ENCODE measurements around the gene MED4. TPM values are rescaled to one million over a fixed set of nuclear protein-coding genes. Genes with fewer than 3 reads are reported as not detected.
A peak's percentile ranks its signal among the peaks of the same experiment; 100 is the strongest.

MED4 gene
- polyA plus RNA-seq, 1 donor: 55.6 TPM

DNA sequence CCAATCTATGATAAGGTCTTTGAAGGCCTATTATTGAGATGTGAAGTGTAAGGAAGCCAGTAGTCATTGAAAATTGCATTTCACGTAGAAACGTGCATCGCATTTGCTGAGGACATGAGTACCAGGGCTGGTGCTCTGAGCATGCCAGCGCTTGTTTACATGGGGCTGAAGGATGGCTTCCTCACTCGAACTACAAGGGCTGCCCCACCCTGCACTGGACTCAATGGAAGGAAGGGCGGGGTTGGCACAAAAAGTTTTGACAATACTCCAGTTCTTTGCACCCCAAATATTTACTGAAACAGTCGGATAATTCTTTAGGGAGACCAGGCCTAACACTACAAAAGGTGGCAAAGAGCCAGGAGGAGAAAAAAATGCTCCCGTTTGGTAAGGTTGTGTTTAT lies 28.9 kb upstream of the MED4 start:
- Histone ChIP-seq H3K27me3 (ENCODE audit: control insufficient read depth, insufficient read depth, low read length) (no peaks in the 10 kb centered on the region), H3K4me3 (ENCODE audit: low read length) (no peak overlapping the region), H3K9me3 (ENCODE audit: control insufficient read depth, low read depth, low read length) (no peaks in the 10 kb centered on the region), H3K27ac (ENCODE audit: low read length) (no peak overlapping the region), H3K36me3 (ENCODE audit: control insufficient read depth, insufficient read depth, low read length) (no peaks in the 10 kb centered on the region), H3K4me1 (ENCODE audit: control insufficient read depth, insufficient read depth, low read length) (peaks cover 10% of the 10 kb centered on the region)
- DNase-seq: no peak
- WGBS (ENCODE audit: insufficient coverage, low lambda C conversion rate): no CpG with 5 or more reads among the region's 8 CpGs

DNA sequence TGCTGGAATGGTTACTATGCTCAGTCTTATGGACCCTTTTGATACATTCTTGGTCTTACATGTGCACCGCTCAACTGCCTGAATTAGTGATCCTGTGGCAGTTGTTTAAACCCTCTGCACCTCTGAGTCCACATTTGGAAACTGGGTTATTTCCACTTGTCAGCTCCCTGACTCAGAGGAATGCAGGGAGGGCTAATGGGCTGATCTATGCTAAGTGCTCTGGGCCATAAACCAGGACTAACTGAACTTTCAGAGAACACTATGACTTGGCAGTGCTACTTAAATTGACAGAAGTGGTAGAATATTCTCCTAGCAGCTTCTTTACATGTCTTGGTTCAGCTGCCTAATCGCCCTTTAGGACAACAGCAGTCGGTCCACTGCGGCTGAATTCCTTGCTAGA lies 26.8 kb upstream of the MED4 start:
- WGBS (ENCODE audit: insufficient coverage, low lambda C conversion rate): no CpG with 5 or more reads among the region's 4 CpGs
- H3K36me3 ChIP-seq (ENCODE audit: control insufficient read depth, insufficient read depth, low read length): no peaks in the 10 kb centered on the region
- H3K9me3 ChIP-seq (ENCODE audit: control insufficient read depth, low read depth, low read length): no peaks in the 10 kb centered on the region
- H3K4me1 ChIP-seq (ENCODE audit: control insufficient read depth, insufficient read depth, low read length): no peaks in the 10 kb centered on the region
- no peak overlapping the region for H3K27ac ChIP-seq (ENCODE audit: low read length)
- H3K4me3 ChIP-seq (ENCODE audit: low read length): no peak overlapping the region
- no peak for DNase-seq
- no peaks in the 10 kb centered on the region for H3K27me3 ChIP-seq (ENCODE audit: control insufficient read depth, insufficient read depth, low read length)

DNA sequence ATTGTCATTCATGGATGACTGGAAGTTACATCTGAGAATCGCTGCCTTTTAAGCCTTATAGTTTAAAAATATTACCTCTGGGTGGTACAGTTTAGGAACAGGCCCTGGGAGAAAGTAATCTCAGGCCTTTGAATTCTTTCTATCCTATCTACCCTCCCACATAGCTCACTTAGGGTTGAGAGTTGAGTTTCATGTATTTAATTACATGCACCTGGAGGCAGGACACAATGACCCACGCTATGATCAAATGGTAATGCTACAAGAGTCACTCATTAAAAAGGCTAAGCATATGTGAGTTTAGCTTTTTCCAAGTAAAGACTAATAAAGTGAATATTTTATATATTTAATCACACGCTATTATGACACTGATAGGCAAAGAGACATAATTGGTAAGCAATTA lies 25.3 kb upstream of the MED4 start:
- no peak overlapping the region for H3K4me3 ChIP-seq (ENCODE audit: low read length)
- H3K9me3 ChIP-seq (ENCODE audit: control insufficient read depth, low read depth, low read length): no peaks in the 10 kb centered on the region
- H3K4me1 ChIP-seq (ENCODE audit: control insufficient read depth, insufficient read depth, low read length): no peaks in the 10 kb centered on the region
- WGBS (ENCODE audit: insufficient coverage, low lambda C conversion rate): 60% methylated on average over 1 of the region's 3 CpGs
- no peaks in the 10 kb centered on the region for H3K36me3 ChIP-seq (ENCODE audit: control insufficient read depth, insufficient read depth, low read length)
- H3K27me3 ChIP-seq (ENCODE audit: control insufficient read depth, insufficient read depth, low read length): no peaks in the 10 kb centered on the region
- DNase-seq: no peak
- no peak overlapping the region for H3K27ac ChIP-seq (ENCODE audit: low read length)

GRCh38 chr13:48118030-48118429 lies 23.1 kb upstream of the MED4 start:
- H3K4me1 ChIP-seq (ENCODE audit: control insufficient read depth, insufficient read depth, low read length): no peaks in the 10 kb centered on the region
- no peak for DNase-seq
- H3K27me3 ChIP-seq (ENCODE audit: control insufficient read depth, insufficient read depth, low read length): no peaks in the 10 kb centered on the region
- WGBS (ENCODE audit: insufficient coverage, low lambda C conversion rate): no CpG with 5 or more reads among the region's 5 CpGs
- H3K36me3 ChIP-seq (ENCODE audit: control insufficient read depth, insufficient read depth, low read length): no peaks in the 10 kb centered on the region
- no peaks in the 10 kb centered on the region for H3K9me3 ChIP-seq (ENCODE audit: control insufficient read depth, low read depth, low read length)
- H3K4me3 ChIP-seq (ENCODE audit: low read length): no peak overlapping the region
- H3K27ac ChIP-seq (ENCODE audit: low read length): no peak overlapping the region

DNA sequence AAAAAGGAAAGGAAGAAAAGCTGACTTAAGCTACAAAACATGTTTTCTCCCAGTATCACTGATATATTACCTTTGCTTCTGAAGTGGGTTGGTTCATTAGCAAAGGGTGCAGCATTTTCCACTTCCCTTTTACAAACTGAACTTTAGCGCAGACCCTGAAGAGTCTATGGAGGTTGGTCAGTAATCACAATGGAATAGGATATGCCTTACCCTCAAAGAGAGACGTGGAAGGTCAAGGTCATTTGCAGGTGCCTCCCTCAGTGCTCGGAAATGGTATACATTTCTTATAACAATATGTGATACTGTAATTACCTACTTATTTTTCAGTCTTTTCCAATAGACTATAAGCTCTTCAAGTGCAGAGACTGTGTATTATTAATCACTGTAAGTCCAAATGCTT lies 21.9 kb upstream of the MED4 start:
- WGBS (ENCODE audit: insufficient coverage, low lambda C conversion rate): no CpG with 5 or more reads among the region's 3 CpGs
- DNase-seq: no peak
- Histone ChIP-seq H3K4me1 (ENCODE audit: control insufficient read depth, insufficient read depth, low read length) (no peaks in the 10 kb centered on the region), H3K36me3 (ENCODE audit: control insufficient read depth, insufficient read depth, low read length) (no peaks in the 10 kb centered on the region), H3K27me3 (ENCODE audit: control insufficient read depth, insufficient read depth, low read length) (no peaks in the 10 kb centered on the region), H3K4me3 (ENCODE audit: low read length) (no peak overlapping the region), H3K9me3 (ENCODE audit: control insufficient read depth, low read depth, low read length) (no peaks in the 10 kb centered on the region), H3K27ac (ENCODE audit: low read length) (no peak overlapping the region)

GRCh38 chr13:48113756-48114130 lies 18.8 kb upstream of the MED4 start:
- no peak overlapping the region for H3K27ac ChIP-seq (ENCODE audit: low read length)
- no peaks in the 10 kb centered on the region for H3K4me1 ChIP-seq (ENCODE audit: control insufficient read depth, insufficient read depth, low read length)
- WGBS (ENCODE audit: insufficient coverage, low lambda C conversion rate): 100% methylated on average over 1 of the region's 1 CpG
- no peaks in the 10 kb centered on the region for H3K27me3 ChIP-seq (ENCODE audit: control insufficient read depth, insufficient read depth, low read length)
- H3K9me3 ChIP-seq (ENCODE audit: control insufficient read depth, low read depth, low read length): no peaks in the 10 kb centered on the region
- no peaks in the 10 kb centered on the region for H3K36me3 ChIP-seq (ENCODE audit: control insufficient read depth, insufficient read depth, low read length)
- DNase-seq: no peak
- H3K4me3 ChIP-seq (ENCODE audit: low read length): no peak overlapping the region

DNA sequence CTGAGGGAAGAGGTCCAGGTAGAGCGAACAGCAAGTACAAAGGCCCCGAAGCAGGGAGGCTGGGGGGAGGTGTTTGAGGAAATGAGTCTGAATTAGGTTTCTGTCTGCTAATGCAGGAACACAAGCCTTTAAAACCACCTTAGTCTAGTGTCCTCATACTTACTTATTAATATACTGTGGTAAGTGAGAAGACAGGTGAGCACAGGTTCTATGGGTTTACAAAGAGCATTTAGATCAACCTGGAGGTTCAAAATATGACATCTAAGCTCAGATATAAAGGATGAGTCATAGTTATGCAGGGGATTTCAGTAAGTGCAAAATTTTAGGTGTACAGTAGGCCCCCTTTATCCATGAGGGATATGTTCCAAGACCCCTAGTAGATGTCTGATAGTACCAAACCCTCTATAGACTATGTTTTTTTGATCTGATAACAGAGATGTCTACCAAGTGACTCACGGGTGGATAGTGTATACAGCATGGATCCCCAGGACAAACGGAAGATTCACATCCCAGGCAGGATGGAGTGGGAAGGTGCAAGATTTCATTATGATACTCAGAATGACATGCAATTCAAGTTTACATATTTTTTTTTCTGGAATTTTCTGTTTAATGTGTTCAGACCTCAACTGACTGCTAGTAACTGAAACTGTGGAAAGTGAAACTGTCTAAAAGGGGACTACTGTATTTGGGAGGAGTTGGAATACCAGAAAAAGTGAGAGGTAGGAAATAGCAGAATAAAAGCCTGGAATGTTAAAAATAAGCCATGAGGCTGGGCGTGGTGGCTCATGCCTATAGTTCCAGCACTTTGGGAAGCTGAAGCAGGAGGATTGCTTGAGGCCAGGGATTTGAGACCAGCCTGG lies 18.2 kb upstream of the MED4 start:
- no peak overlapping the region for H3K4me3 ChIP-seq (ENCODE audit: low read length)

GRCh38 chr13:48110931-48111721 lies 16.2 kb upstream of the MED4 start:
- H3K27ac ChIP-seq (ENCODE audit: low read length): no peak overlapping the region
- DNase-seq: peak in 1 of 2 donors; percentile 34

More for the DNA sequence above, 18.2 kb upstream of the MED4 start:
- WGBS (ENCODE audit: insufficient coverage, low lambda C conversion rate): no CpG with 5 or more reads among the region's 5 CpGs
- H3K9me3 ChIP-seq (ENCODE audit: control insufficient read depth, low read depth, low read length): no peaks in the 10 kb centered on the region
- no peak overlapping the region for H3K27ac ChIP-seq (ENCODE audit: low read length)
- no peaks in the 10 kb centered on the region for H3K36me3 ChIP-seq (ENCODE audit: control insufficient read depth, insufficient read depth, low read length)
- no peaks in the 10 kb centered on the region for H3K27me3 ChIP-seq (ENCODE audit: control insufficient read depth, insufficient read depth, low read length)
- DNase-seq: no peak
- H3K4me1 ChIP-seq (ENCODE audit: control insufficient read depth, insufficient read depth, low read length): no peaks in the 10 kb centered on the region

DNA sequence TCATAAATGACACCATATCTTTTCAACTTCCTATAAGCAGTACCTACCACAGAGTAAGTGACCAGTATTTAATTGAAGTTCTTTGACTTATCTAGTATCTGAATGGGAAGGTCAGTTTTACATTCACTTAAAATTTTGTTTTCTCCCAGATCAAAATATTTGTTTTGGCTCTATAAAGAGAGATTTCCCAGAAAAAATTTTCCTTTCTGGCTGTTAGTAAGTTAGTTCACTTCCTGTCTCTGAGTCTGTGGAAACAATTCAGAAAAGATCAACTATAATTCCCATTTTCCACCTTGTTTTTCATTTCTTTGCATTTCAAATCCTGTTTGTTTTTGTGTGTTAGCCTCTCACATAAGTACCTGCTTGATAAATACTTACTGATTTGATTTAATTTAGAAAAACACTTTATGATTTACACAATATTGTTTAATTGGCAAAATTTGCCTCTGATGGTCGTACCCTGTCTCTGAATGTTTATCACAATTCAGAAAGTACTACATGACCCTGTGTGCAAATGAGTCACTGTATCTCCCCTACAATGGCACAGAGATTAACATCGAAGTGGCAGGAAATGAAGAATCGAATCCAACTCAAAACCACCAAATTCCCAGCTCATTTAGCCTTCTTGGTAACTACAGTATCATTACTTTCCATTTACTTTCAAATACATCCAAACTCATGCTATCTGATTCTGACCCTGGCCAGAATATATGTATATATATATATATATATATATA lies 15.4 kb upstream of the MED4 start:
- no CpG with 5 or more reads among the region's 3 CpGs for WGBS (ENCODE audit: insufficient coverage, low lambda C conversion rate)
- no peak overlapping the region for H3K27ac ChIP-seq (ENCODE audit: low read length)
- no peaks in the 10 kb centered on the region for H3K4me1 ChIP-seq (ENCODE audit: control insufficient read depth, insufficient read depth, low read length)
- H3K36me3 ChIP-seq (ENCODE audit: control insufficient read depth, insufficient read depth, low read length): no peaks in the 10 kb centered on the region
- DNase-seq: no peak
- no peaks in the 10 kb centered on the region for H3K27me3 ChIP-seq (ENCODE audit: control insufficient read depth, insufficient read depth, low read length)
- H3K4me3 ChIP-seq (ENCODE audit: low read length): no peak overlapping the region
- H3K9me3 ChIP-seq (ENCODE audit: control insufficient read depth, low read depth, low read length): no peaks in the 10 kb centered on the region

More at GRCh38 chr13:48110931-48111721, 16.2 kb upstream of the MED4 start:
- no CpG with 5 or more reads among the region's 3 CpGs for WGBS (ENCODE audit: insufficient coverage, low lambda C conversion rate)
- Histone ChIP-seq H3K4me1 (ENCODE audit: control insufficient read depth, insufficient read depth, low read length) (no peaks in the 10 kb centered on the region), H3K27me3 (ENCODE audit: control insufficient read depth, insufficient read depth, low read length) (no peaks in the 10 kb centered on the region), H3K4me3 (ENCODE audit: low read length) (no peak overlapping the region), H3K9me3 (ENCODE audit: control insufficient read depth, low read depth, low read length) (no peaks in the 10 kb centered on the region), H3K36me3 (ENCODE audit: control insufficient read depth, insufficient read depth, low read length) (no peaks in the 10 kb centered on the region)

DNA sequence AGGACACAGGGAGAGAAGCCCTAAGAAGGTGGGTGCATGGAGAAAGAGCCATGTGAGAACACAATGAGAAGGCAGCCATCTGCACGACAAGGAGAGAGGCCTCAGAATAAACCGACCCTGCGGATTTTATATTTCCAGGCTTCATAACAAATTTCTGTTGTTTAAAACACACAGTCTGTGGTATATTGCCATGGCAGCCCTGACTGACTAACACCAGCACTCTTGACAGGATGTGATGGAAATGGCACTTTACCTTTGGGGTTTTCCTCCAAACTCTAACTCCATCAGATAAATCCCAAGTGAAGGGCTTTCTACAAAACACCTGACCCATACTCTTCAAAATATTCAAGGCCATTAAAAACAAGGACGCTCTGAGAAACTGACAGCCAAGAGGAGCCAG lies 13.2 kb upstream of the MED4 start:
- no peaks in the 10 kb centered on the region for H3K4me1 ChIP-seq (ENCODE audit: control insufficient read depth, insufficient read depth, low read length)
- whole genome bisulfite sequencing (ENCODE audit: insufficient coverage, low lambda C conversion rate): no CpG with 5 or more reads among the region's 4 CpGs
- H3K36me3 ChIP-seq (ENCODE audit: control insufficient read depth, insufficient read depth, low read length): no peaks in the 10 kb centered on the region
- no peak overlapping the region for H3K4me3 ChIP-seq (ENCODE audit: low read length)
- H3K9me3 ChIP-seq (ENCODE audit: control insufficient read depth, low read depth, low read length): no peaks in the 10 kb centered on the region
- DNase-seq: no peak
- H3K27ac ChIP-seq (ENCODE audit: low read length): no peak overlapping the region
- H3K27me3 ChIP-seq (ENCODE audit: control insufficient read depth, insufficient read depth, low read length): no peaks in the 10 kb centered on the region

Data from large intestine (tissue), 3 donors.